NCI-H510A (cell line): ENCODE results near the gene ANKRD20A1.
"Not testable (repeated sequence)": the region's sequence is repeated elsewhere in the genome, so short reads cannot be mapped to it uniquely, and the experiment has no call there.

Experiments used
- DNase-seq: peaks from one replicate; lab custom pipeline; 2025; lab: John Stamatoyannopoulos, UW

Gene ANKRD20A1

GRCh38 chr9:67858871-67859270 lies at the start of gene ANKRD20A1:
TSS of gene ANKRD20A1 (plus strand) at chr9:67858931. CDS start at chr9:67859427, 496 bp downstream.
- DNase-seq, result not testable (repeated sequence)

- not testable (repeated sequence) for DNase-seq
Measured at GRCh38 chr9:67832088-67832487, 26.6 kb upstream of the ANKRD20A1 start.
